ENCODE data around the gene CMTM7. TPM values are rescaled to one million over a fixed set of nuclear protein-coding genes. Genes with fewer than 3 reads are reported as not detected.
A peak's percentile ranks its signal among the peaks of the same experiment; 100 is the strongest.

Gene CMTM7
- total RNA-seq, 3 donors from 2014 or later (not counting 1 experiment from before 2014, with no cell fraction given) = 4.1 to 16.7 (median 12.8) TPM

- DNase-seq = no peak
- Histone ChIP-seq H3K9me3 (ENCODE audit: control insufficient read depth, insufficient read depth, low read length) (no peaks in the 10 kb centered on the region), H3K27me3 (ENCODE audit: control insufficient read depth, insufficient read depth, low read length) (no peaks in the 10 kb centered on the region), H3K4me3 (ENCODE audit: low read length) (no peak overlapping the region), H3K36me3 (ENCODE audit: control insufficient read depth, insufficient read depth, low read length) (no peaks in the 10 kb centered on the region), H3K4me1 (ENCODE audit: control insufficient read depth, insufficient read depth, low read length) (no peaks in the 10 kb centered on the region), H3K27ac (ENCODE audit: low read length) (no peak overlapping the region)
- H3K27ac Mint-ChIP-seq = no peak overlapping the region
- no peaks in the 10 kb centered on the region for H3K36me3 Mint-ChIP-seq
- H3K27me3 Mint-ChIP-seq (ENCODE audit: low read depth in 2 of 2) = no peaks in the 10 kb centered on the region
- TF ChIP-seq, protein P1, sequence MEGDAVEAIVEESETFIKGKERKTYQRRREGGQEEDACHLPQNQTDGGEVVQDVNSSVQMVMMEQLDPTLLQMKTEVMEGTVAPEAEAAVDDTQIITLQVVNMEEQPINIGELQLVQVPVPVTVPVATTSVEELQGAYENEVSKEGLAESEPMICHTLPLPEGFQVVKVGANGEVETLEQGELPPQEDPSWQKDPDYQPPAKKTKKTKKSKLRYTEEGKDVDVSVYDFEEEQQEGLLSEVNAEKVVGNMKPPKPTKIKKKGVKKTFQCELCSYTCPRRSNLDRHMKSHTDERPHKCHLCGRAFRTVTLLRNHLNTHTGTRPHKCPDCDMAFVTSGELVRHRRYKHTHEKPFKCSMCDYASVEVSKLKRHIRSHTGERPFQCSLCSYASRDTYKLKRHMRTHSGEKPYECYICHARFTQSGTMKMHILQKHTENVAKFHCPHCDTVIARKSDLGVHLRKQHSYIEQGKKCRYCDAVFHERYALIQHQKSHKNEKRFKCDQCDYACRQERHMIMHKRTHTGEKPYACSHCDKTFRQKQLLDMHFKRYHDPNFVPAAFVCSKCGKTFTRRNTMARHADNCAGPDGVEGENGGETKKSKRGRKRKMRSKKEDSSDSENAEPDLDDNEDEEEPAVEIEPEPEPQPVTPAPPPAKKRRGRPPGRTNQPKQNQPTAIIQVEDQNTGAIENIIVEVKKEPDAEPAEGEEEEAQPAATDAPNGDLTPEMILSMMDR (IDR thresholded peaks at IDR 0.05) = no peak
- no peaks in the 10 kb centered on the region for H3K9me3 Mint-ChIP-seq
- intact Hi-C loops (cut with micrococcal nuclease) = no loop called here
- WGBS (ENCODE audit: insufficient coverage) = 86% methylated on average over 10 of the region's 10 CpGs
- no peaks in the 10 kb centered on the region for H3K4me1 Mint-ChIP-seq
- no peak overlapping the region for H3K4me3 Mint-ChIP-seq
- no peak for ATAC-seq
Measured at GRCh38 chr3:32367442-32367841, 24.2 kb upstream of the CMTM7 start.

GRCh38 chr3:32371461-32372212 is 20.0 kb upstream of the CMTM7 start:
- TF ChIP-seq, protein P1 (IDR thresholded peaks at IDR 0.05) = no peak
- H3K27me3 ChIP-seq (ENCODE audit: control insufficient read depth, insufficient read depth, low read length) = no peaks in the 10 kb centered on the region
- Mint-ChIP-seq H3K4me3 (no peak overlapping the region), H3K4me1 (peaks cover 6 to 9% of the 10 kb centered on the region in 2 donors), H3K9me3 (no peaks in the 10 kb centered on the region), H3K36me3 (no peaks in the 10 kb centered on the region), H3K27me3 (ENCODE audit: low read depth in 2 of 2) (peaks cover 0 to 2% of the 10 kb centered on the region in 2 donors), H3K27ac (no peak overlapping the region)
- no peaks in the 10 kb centered on the region for H3K9me3 ChIP-seq (ENCODE audit: control insufficient read depth, insufficient read depth, low read length)
- WGBS (ENCODE audit: insufficient coverage) = 52% methylated on average over 7 of the region's 7 CpGs
- DNase-seq (peak in 1 of 2 donors; percentile 68), ATAC-seq (no peak)
- no peak overlapping the region for H3K27ac ChIP-seq (ENCODE audit: low read length)
- H3K36me3 ChIP-seq (ENCODE audit: control insufficient read depth, insufficient read depth, low read length) = no peaks in the 10 kb centered on the region
- no peak overlapping the region for H3K4me3 ChIP-seq (ENCODE audit: low read length)
- intact Hi-C loops (cut with micrococcal nuclease) = no loop called here
- no peaks in the 10 kb centered on the region for H3K4me1 ChIP-seq (ENCODE audit: control insufficient read depth, insufficient read depth, low read length)

- no peak overlapping the region for H3K4me3 Mint-ChIP-seq
- no peak for DNase-seq
Measured at GRCh38 chr3:32372213-32372490, 19.5 kb upstream of the CMTM7 start.

More at GRCh38 chr3:32372213-32372490, 19.5 kb upstream of the CMTM7 start:
- H3K9me3 Mint-ChIP-seq = no peaks in the 10 kb centered on the region
- no peaks in the 10 kb centered on the region for H3K27me3 ChIP-seq (ENCODE audit: control insufficient read depth, insufficient read depth, low read length)
- H3K27me3 Mint-ChIP-seq (ENCODE audit: low read depth in 2 of 2) = peaks cover 0 to 2% of the 10 kb centered on the region in 2 donors
- no peaks in the 10 kb centered on the region for H3K36me3 ChIP-seq (ENCODE audit: control insufficient read depth, insufficient read depth, low read length)
- intact Hi-C loops (cut with micrococcal nuclease) = no loop called here
- no peaks in the 10 kb centered on the region for H3K36me3 Mint-ChIP-seq
- no peak for ATAC-seq
- no peak overlapping the region for H3K4me3 ChIP-seq (ENCODE audit: low read length)
- H3K4me1 ChIP-seq (ENCODE audit: control insufficient read depth, insufficient read depth, low read length) = no peaks in the 10 kb centered on the region
- H3K4me1 Mint-ChIP-seq = peaks cover 6 to 9% of the 10 kb centered on the region in 2 donors
- no peak overlapping the region for H3K27ac ChIP-seq (ENCODE audit: low read length)
- H3K27ac Mint-ChIP-seq = no peak overlapping the region
- H3K9me3 ChIP-seq (ENCODE audit: control insufficient read depth, insufficient read depth, low read length) = no peaks in the 10 kb centered on the region
- TF ChIP-seq, protein P1 (IDR thresholded peaks at IDR 0.05) = no peak
- WGBS (ENCODE audit: insufficient coverage) = 88% methylated on average over 4 of the region's 4 CpGs

Data from natural killer cell (primary cell).